Uterus (tissue), 2 donors: Measurements from ENCODE around the gene TYW1.
"Not testable (repeated sequence)": the region's sequence is repeated elsewhere in the genome, so short reads cannot be mapped to it uniquely, and the experiment has no call there.

Source experiments
- CTCF ChIP-seq, 4 experiments: fragments of 200-600 bp in 2 of 4; fragments of 450-650 bp in 2 of 4; sonication (generic) in 2 of 4; IDR thresholded peaks; one replicate each; pipeline ENCODE4 v1.5.1; 2016 to 2019; ENCODE audit warnings: antibody characterized with exemption in 4 of 4, mild to moderate bottlenecking in 2 of 4, moderate library complexity in 1 of 4
- POLR2A ChIP-seq, 2 donors: fragments of 450-650 bp; IDR thresholded peaks; one replicate each; pipeline ENCODE4 v1.6.1; 2016; ENCODE audit warnings: antibody characterized with exemption in 2 of 2, mild to moderate bottlenecking in 1 of 2, moderate library complexity in 1 of 2

GRCh38 chr7:67185660-67186129, 189.1 kb downstream of the TYW1 start:
- not testable (repeated sequence) for TF ChIP-seq CTCF, POLR2A (IDR thresholded peaks at IDR 0.05)
